K562 (cell line): Measurements from ENCODE around the gene PTPRU. TPM values are rescaled to one million over a fixed set of nuclear protein-coding genes. Genes with fewer than 3 reads are reported as not detected.
A peak's percentile ranks its signal among the peaks of the same experiment; 100 is the strongest.

Experiments
- ATAC-seq: fragments of 200-7000 bp; cut with Tn5 transposase; 3 replicates; pipeline ENCODE4 v1.9.1; 2020; ENCODE audit warnings: moderate library complexity
- BruUV-seq: library from RNA; stranded (reverse); fragments of 400-500 nt; replicated peaks from 2 replicates; lab custom pipeline; 2021; lab: Mats Ljungman, UMichigan
- CTCF ChIA-PET: fragments of 300-600 bp; formaldehyde crosslinking; extraction: SDS; loops from one replicate; lab custom pipeline; 2021; ENCODE audit warnings: low intra/inter-chr PET ratio; lab: Yijun Ruan, JAX
- POLR2A ChIA-PET: fragments of 300-600, 350-650 bp; sonication (Branson Sonifier 250); formaldehyde crosslinking; extraction: SDS; loops from one replicate; lab custom pipeline; 2021; ENCODE audit warnings: antibody characterized with exemption, inconsistent platforms; lab: Yijun Ruan, JAX
- DNase-seq, 4 experiments: peaks; one replicate each; pipeline versions ENCODE4 v3.0.0 to v3.0.0-alpha.2; 2011 to 2018; ENCODE audit warnings: low spot score in 3 of 4, mixed read lengths in 3 of 4; ENCODE audit errors: extremely low read depth in 1 of 4
- FAIRE-seq: peaks from 2 replicates; lab custom pipeline; 2011; peaks lifted over from hg19 to GRCh38; lab: Jason Lieb, UNC
- H2AFZ ChIP-seq: 2 replicates; pipeline ENCODE4 v1.6.0; 2011; ENCODE audit warnings: low read depth, low read length, control low read depth, inconsistent platforms
- H3K27ac ChIP-seq: fragments of 200-600 bp; 3 replicates; pipeline ENCODE4 v1.8.0; 2011; ENCODE audit warnings: low read depth, mild to moderate bottlenecking, control low read depth, inconsistent platforms, low read length, moderate library complexity, mixed read lengths; ENCODE audit errors: extremely low read depth
- H3K27me3 ChIP-seq, 2 experiments: fragments of 300-600 bp in 1 of 2; 2 replicates in 1 of 2; 3 replicates in 1 of 2; pipeline versions ENCODE4 v1.6.0 to v1.8.0; 2011; ENCODE audit warnings: inconsistent platforms in 2 of 2, low read length in 2 of 2, mild to moderate bottlenecking in 1 of 2, mixed read lengths in 1 of 2, moderate library complexity in 1 of 2; ENCODE audit not compliant: control insufficient read depth in 2 of 2, insufficient read depth in 2 of 2
- H3K36me3 ChIP-seq: fragments of 300-600 bp; 3 replicates; pipeline ENCODE4 v1.8.0; 2011; ENCODE audit warnings: mild to moderate bottlenecking, low read length, inconsistent platforms; ENCODE audit not compliant: control insufficient read depth, insufficient read depth
- H3K4me1 ChIP-seq, 2 experiments: fragments of 200-600 bp in 1 of 2; replicated peaks in 1 of 2; 2 replicates in 1 of 2; 3 replicates in 1 of 2; pipeline versions ENCODE4 v1.5.1 to v1.8.0; 2011; ENCODE audit warnings: inconsistent platforms in 2 of 2, low read length in 2 of 2, mild to moderate bottlenecking in 1 of 2, mixed read lengths in 1 of 2, moderate library complexity in 1 of 2; ENCODE audit not compliant: control insufficient read depth in 2 of 2, insufficient read depth in 2 of 2
- H3K4me2 ChIP-seq: 2 replicates; pipeline ENCODE4 v1.6.1; 2011; ENCODE audit warnings: low read length, control low read depth, inconsistent platforms, mixed read lengths; ENCODE audit not compliant: insufficient read depth
- H3K4me3 ChIP-seq: fragments of 200-600 bp; sonication (generic), shearing (Covaris generic); 2 replicates; pipeline ENCODE4 v1.5.1; 2016; ENCODE audit warnings: control low read depth, inconsistent platforms
- H3K79me2 ChIP-seq: fragments of 200-600 bp; 3 replicates; pipeline ENCODE4 v1.8.0; 2011; ENCODE audit warnings: low read length, inconsistent platforms; ENCODE audit not compliant: control insufficient read depth, insufficient read depth
- H3K9ac ChIP-seq, 2 experiments: 2 replicates each; pipeline versions ENCODE4 v1.6.0 to v1.6.1; 2011; ENCODE audit warnings: low read depth in 2 of 2, low read length in 2 of 2, control low read depth in 1 of 2, inconsistent platforms in 1 of 2, mild to moderate bottlenecking in 1 of 2, mixed read lengths in 1 of 2; ENCODE audit not compliant: insufficient read depth in 1 of 2
- H3K9me1 ChIP-seq: one replicate; pipeline ENCODE4 v1.6.0; 2011; ENCODE audit warnings: inconsistent platforms, mild to moderate bottlenecking, low read length, moderate library complexity; ENCODE audit not compliant: control insufficient read depth, insufficient read depth
- H3K9me3 ChIP-seq: replicated peaks from 2 replicates; pipeline ENCODE4 v1.5.1; 2011; ENCODE audit warnings: low read depth, low read length, inconsistent platforms; ENCODE audit not compliant: control insufficient read depth, insufficient read depth
- H4K20me1 ChIP-seq: replicated peaks from 2 replicates; pipeline ENCODE4 v1.6.1; 2011; ENCODE audit warnings: low read length, inconsistent platforms, mixed read lengths; ENCODE audit not compliant: control insufficient read depth, insufficient read depth
- BHLHE40 ChIP-seq: IDR thresholded peaks from 2 replicates; pipeline ENCODE4 v1.6.1; 2011; ENCODE audit warnings: low read length, improper control_type of control experiment
- CBX1 ChIP-seq: sonication (generic); IDR thresholded peaks from 2 replicates; pipeline ENCODE4 v1.6.1; 2016; ENCODE audit warnings: antibody characterized with exemption, low read depth, mild to moderate bottlenecking
- CEBPB ChIP-seq: fragments of 450-650 bp; IDR thresholded peaks from 2 replicates; pipeline ENCODE4 v1.6.1; 2016; ENCODE audit warnings: missing genetic modification characterization, missing compliant biosample characterization
- CXXC5 ChIP-seq: fragments of 250-450 bp; sonication (Bioruptor Pico); IDR thresholded peaks from 2 replicates; pipeline ENCODE4 v1.8.0; 2022; ENCODE audit warnings: inconsistent platforms, mild to moderate bottlenecking, moderate library complexity
- E2F8 ChIP-seq: fragments of 450-650 bp; IDR thresholded peaks from 2 replicates; pipeline ENCODE4 v1.7.1; 2018; ENCODE audit warnings: mild to moderate bottlenecking, low read depth; ENCODE audit not compliant: partially characterized antibody
- EZH2 ChIP-seq: IDR thresholded peaks from 2 replicates; pipeline ENCODE4 v1.6.1; 2012; ENCODE audit warnings: low read depth, mild to moderate bottlenecking, inconsistent platforms, low read length, borderline replicate concordance
- HMGN3 ChIP-seq: IDR thresholded peaks from 2 replicates; pipeline ENCODE4 v1.6.1; 2011; ENCODE audit warnings: borderline replicate concordance, low read depth, mild to moderate bottlenecking, mixed read lengths, low read length; ENCODE audit not compliant: insufficient read length; ENCODE audit errors: extremely low read depth
- MCM5 ChIP-seq: fragments of 450-650 bp; IDR thresholded peaks from 2 replicates; pipeline ENCODE4 v1.6.1; 2016; ENCODE audit warnings: low read depth
- PCBP1 ChIP-seq: fragments of 200-400 bp; formaldehyde crosslinking; IDR thresholded peaks from 2 replicates; pipeline ENCODE4 v1.6.1; 2018; ENCODE audit warnings: mild to moderate bottlenecking, low read depth, low read length; ENCODE audit not compliant: poor library complexity, severe bottlenecking
- PHF21A ChIP-seq: fragments of 450-650 bp; IDR thresholded peaks from 2 replicates; pipeline ENCODE4 v1.6.1; 2017; ENCODE audit warnings: low read depth, borderline replicate concordance
- POLR2AphosphoS2 ChIP-seq: IDR thresholded peaks from 2 replicates; pipeline ENCODE4 v1.6.1; 2012; ENCODE audit warnings: low read length, improper control_type of control experiment
- RBFOX2 ChIP-seq: fragments of 200-400 bp; formaldehyde crosslinking; IDR thresholded peaks from 2 replicates; pipeline ENCODE4 v1.6.1; 2017; ENCODE audit warnings: low read depth, mild to moderate bottlenecking, low read length, moderate library complexity
- UBTF ChIP-seq, 2 experiments: IDR thresholded peaks; 2 replicates each; pipeline ENCODE4 v1.6.1; 2012; ENCODE audit warnings: improper control_type of control experiment in 2 of 2, low read depth in 2 of 2, low read length in 2 of 2, borderline replicate concordance in 1 of 2
- ZNF146 ChIP-seq: IDR thresholded peaks from one replicate; pipeline ENCODE4 v1.6.1; 2018; ENCODE audit warnings: missing compliant biosample characterization; ENCODE audit not compliant: unreplicated experiment
- ZNF347 ChIP-seq: fragments of 450-650 bp; formaldehyde crosslinking; IDR thresholded peaks from 2 replicates; pipeline ENCODE4 v1.4.0; 2020; ENCODE audit warnings: low read depth, mild to moderate bottlenecking, moderate library complexity
- ZSCAN29 ChIP-seq: fragments of 450-650 bp; IDR thresholded peaks from 2 replicates; pipeline ENCODE4 v1.6.1; 2017
- WGBS: fragments of 100-300 bp; shearing (Covaris generic); methylation state at CpG from one replicate; pipeline ENCODE4 v1.1.6; 2016; ENCODE audit warnings: low coverage, mixed read lengths; ENCODE audit not compliant: insufficient coverage; ENCODE audit errors: missing lambda C conversion rate; 5-methylcytosine and 5-hydroxymethylcytosine counted together
- in situ Hi-C: fragments of 300-500 bp; cut with MboI; formaldehyde crosslinking; loops from 4 replicates; pipeline ENCODE4 v1.15.0; 2018; ENCODE audit warnings: inconsistent platforms, mixed read lengths
- intact Hi-C: fragments of 100-400 bp; cut with micrococcal nuclease; formaldehyde crosslinking; loops from 2 replicates; pipeline ENCODE4 v1.14.2; 2022
- polyA plus RNA-seq, 8 experiments: library from polyadenylated mRNA; depleted of rRNA in 4 of 8; stranded (reverse) in 5 of 8; unstranded in 3 of 8; fragments of >200 nt; fragmentation: Nextera tagmentation in 2 of 8; fragmentation: Illumina TruSeq in 1 of 8; extraction: Ambion mirVana in 2 of 8; extraction: Trizol in 1 of 8; gene quantifications; 2 replicates each; pipeline versions ENCODE4 v1.2.1 to v1.2.3, GENCODE V29; 2011 to 2014; ENCODE audit warnings: inconsistent platforms in 1 of 8, missing spikeins in 1 of 8
- total RNA-seq, 7 experiments: library from RNA; depleted of rRNA in 6 of 7; stranded (reverse); fragments of >200 nt in 6 of 7; fragmentation: Illumina TruSeq in 2 of 7; extraction: Trizol in 2 of 7; gene quantifications; 2 replicates each; pipeline versions ENCODE4 v1.2.1 to v1.2.3, GENCODE V29; 2011 to 2021; ENCODE audit warnings: low replicate concordance in 1 of 7

The PTPRU gene
- total and polyA plus RNA-seq, 9 of the 15 experiments (the other 6 are each of a cell fraction or from before 2014, with no cell fraction given): 0.01 to 2.9 (median 1.0) TPM

- intact Hi-C loops: loop anchor here (5.0 to 10.0 kb wide), 3 partner anchors 79 to 1537 kb away; no protein-coding TSS in a partner anchor
- H3K4me1 ChIP-seq: peaks cover 2 to 27% of the 10 kb centered on the region in 2 experiments; a peak in 3 of 5 replicates
- peaks cover 23 to 31% of the 10 kb centered on the region in 2 experiments; a peak in 4 of 5 replicates for H3K27me3 ChIP-seq
- TF ChIP-seq RBFOX2 (0 out of 2 replicates have a peak, but pooled peaks have one; percentile 10), CEBPB (tag) (no peak), E2F8 (no peak), PCBP1 (peak; percentile 72), HMGN3 (no peak), MCM5 (no peak), ZNF347 (CRISPR knock-in tag) (no peak), CBX1 (no peak), EZH2 (peak; percentile 90; the same call in 1 of the 2 replicates), POLR2AphosphoS2 (no peak), ZNF146 (no peak), BHLHE40 (peak; percentile 68; the same call in 1 of the 2 replicates), CXXC5 (CRISPR knock-in tag) (0 out of 2 replicates have a peak, but pooled peaks have one; percentile 23), ZSCAN29 (no peak), PHF21A (no peak), UBTF (IDR thresholded peaks at IDR 0.05; ENCODE audit: borderline replicate concordance in 1 of 2, low read depth in 2 of 2, low read length in 2 of 2) (0 out of 4 replicates have a peak, but pooled peaks of 1 of the 2 experiments have one; percentile 47)
Observed at GRCh38 chr1:29237852-29238619, 1.7 kb downstream of the PTPRU start.

More at GRCh38 chr1:29237852-29238619, 1.7 kb downstream of the PTPRU start:
- in situ Hi-C loops: loop anchor here (5.0 to 10.0 kb wide), 3 partner anchors 467 to 867 kb away; no protein-coding TSS in a partner anchor
- no peak overlapping the region for H3K4me3 ChIP-seq
- H3K9ac ChIP-seq: peak overlapping the region in 1 of 2 experiments; percentile 15; a peak in 1 of 4 replicates
- no peak overlapping the region for H3K27ac ChIP-seq
- no peaks in the 10 kb centered on the region for H3K36me3 ChIP-seq
- no TSS peak for BruUV-seq
- H3K79me2 ChIP-seq: no peaks in the 10 kb centered on the region
- POLR2A ChIA-PET: interaction anchor here (0.6 kb wide), 1 partner anchor 354 kb away, joined by 4 read pairs; no protein-coding TSS in a partner anchor
- ATAC-seq (peak; percentile 14), DNase-seq (peak in 2 of 4 experiments; percentile 46 to 54), FAIRE-seq (no peak)
- no peaks in the 10 kb centered on the region for H3K9me1 ChIP-seq
- no peak overlapping the region for H3K4me2 ChIP-seq
- H2AFZ ChIP-seq: no peak overlapping the region
- WGBS: 35% methylated on average over 67 of the region's 93 CpGs
- CTCF ChIA-PET: no interaction called here
- peaks cover 6% of the 10 kb centered on the region for H4K20me1 ChIP-seq
- H3K9me3 ChIP-seq: no peaks in the 10 kb centered on the region
